ENCODE data around the gene RAB14.
"Not testable (repeated sequence)": the region's sequence is repeated elsewhere in the genome, so short reads cannot be mapped to it uniquely, and the experiment has no call there.

RAB14 gene

DNA sequence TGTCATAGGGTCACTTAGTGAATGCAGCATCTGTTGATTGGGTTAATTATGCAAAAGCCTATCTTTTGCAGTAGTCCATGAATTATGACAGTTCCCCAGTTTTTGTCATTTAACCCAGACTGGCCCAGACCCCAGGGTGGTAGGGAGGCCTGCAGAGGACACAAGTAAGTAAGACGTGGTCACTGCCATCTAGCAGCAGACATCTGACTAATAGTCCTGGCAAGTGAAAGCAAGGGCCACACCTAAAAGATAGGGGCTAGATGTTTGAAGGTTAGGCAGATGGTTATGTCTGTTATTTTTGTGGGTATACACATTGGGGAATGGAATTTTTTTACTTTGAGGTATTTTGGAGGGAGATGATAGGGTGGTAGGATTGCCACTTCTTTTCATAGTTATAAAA is 48.0 kb downstream of the RAB14 start:
- no peak for DNase-seq

DNA sequence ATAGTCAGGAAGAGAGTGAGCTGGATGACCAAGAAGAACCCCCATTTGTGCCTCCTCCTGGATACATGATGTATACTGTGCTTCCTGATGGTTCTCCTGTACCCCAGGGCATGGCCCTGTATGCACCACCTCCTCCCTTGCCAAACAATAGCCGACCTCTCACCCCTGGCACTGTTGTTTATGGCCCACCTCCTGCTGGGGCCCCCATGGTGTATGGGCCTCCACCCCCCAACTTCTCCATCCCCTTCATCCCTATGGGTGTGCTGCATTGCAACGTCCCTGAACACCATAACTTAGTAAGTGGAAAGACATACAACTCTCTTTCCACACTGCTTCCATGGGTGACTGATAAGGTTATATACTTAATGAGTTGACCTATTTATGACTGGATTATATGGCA is 51.5 kb downstream of the RAB14 start:
- no peak for DNase-seq

DNA sequence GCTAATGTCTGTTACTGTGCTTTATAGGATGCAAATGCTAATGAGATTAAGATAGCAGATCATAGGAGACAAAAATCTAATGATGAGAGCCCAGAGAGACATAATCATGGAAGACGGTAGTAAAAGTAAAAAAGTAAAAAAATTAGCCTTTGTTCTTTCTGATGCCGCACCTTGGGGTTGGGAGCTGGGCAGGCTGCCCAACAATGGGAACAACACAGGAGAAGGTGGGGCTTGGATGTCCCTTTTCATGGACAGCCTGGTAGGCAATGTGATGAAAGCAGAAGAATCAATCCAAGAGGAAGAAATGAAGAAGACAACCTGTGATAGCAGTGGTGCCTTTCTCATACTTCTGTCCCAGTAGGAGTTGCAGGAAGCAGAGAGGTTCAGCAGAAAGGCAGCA is 57.2 kb downstream of the RAB14 start:
- DNase-seq = no peak

DNA sequence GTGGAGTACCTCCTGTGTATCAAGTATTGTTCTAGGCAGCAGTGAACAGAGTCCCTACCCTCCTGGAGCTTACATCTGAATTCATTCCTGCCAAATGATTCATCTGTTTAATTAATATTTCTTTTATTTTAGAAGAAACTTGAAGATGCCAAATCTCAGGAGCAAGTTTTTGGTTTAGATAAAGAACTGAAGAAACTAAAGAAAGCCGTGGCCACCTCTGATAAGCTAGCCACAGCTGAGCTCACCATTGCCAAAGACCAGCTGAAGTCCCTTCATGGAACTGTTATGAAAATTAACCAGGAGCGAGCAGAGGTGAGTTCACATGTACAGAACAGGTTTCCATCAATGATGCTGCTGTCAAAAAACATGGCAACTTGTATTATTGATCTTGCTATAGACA is 57.9 kb downstream of the RAB14 start:
- no peak for DNase-seq

DNA sequence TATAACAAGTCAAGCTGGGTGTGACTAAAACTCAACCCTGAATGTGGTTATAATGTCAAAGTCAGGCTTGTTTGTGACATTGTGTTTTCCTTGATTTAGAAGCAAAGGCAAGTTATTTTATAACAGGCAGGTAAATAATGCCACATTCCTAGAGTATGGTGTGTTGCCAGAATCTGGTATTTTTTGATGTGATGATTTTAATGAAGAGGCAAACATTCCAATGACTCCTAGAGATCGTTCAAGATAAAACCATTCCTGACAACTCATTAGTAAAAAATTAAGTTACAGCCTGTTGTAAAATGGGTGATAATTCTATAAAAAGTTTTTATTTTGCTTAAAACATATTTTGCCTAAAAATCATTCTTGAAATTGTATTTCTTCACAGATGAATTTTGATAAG is 60.0 kb downstream of the RAB14 start:
- DNase-seq = no peak

DNA sequence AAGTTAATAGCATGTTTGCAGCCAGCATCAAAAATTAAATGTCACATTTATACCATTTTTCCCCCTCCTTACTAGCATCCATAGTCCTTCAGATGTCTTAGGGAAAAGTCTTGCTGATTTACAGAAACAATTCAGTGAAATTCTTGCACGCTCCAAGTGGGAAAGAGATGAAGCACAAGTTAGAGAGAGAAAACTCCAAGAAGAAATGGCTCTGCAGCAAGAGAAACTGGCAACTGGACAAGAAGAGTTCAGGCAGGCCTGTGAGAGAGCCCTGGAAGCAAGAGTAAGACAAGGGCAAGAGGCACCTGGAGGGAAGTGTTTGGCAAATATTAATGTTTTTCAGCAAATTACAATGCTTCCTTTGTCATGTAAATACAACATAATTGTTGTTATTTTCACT is 60.4 kb downstream of the RAB14 start:
- no peak for DNase-seq

DNA sequence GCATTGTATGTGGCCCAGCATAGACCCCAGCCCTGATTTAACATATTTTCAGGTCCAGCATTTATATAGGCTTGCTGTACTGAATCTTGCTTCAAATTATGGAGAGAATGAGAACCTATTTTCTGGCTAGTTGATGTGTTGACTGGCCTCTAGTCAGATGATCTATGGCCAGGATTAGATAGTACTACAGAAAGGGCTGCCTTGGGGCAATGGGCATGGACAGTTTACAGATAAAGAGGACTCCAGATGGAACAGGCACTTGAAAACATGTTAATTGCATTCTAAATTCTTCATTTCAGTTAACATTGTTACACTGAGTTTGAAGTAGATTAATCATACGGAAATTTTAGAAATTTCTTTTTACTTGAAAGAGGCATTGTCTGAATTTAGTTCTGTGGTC is 61.5 kb downstream of the RAB14 start:
- no peak for DNase-seq

DNA sequence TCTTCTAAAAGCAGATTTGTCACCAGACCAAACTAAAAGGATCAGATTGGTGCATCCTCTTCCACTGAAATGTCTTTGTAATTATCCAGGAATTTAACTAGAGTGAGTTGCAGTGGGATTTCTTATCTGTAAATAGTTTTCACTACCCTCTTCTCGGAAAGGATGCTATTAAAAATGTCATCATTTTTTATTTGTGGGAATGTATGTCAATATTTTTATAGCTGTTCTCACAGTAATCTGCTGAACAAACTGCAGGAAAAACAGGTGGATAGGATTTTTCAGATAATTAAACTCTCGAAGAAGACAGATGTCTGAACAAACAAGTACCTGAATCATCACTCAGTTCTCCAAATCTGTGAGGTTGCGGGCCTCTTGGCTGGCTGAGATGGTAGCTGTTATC is 62.7 kb downstream of the RAB14 start:
- DNase-seq = no peak

DNA sequence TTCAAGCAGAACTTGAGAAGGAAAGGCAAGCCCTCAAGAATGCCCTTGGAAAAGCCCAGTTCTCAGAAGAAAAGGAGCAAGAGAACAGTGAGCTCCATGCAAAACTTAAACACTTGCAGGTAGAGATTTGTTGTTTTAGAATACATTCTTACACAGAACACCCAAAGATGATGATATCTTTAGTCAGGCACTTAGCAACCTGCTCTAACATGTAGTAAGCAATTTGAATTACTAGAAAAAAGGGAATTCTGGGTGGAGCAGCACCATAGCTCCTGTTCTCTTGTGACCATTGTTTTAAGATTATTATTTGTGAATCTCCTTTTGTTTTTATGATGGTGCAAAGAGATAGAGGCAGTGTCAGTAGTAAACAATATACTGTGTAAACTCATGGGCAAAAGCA is 63.1 kb downstream of the RAB14 start:
- DNase-seq = no peak

DNA sequence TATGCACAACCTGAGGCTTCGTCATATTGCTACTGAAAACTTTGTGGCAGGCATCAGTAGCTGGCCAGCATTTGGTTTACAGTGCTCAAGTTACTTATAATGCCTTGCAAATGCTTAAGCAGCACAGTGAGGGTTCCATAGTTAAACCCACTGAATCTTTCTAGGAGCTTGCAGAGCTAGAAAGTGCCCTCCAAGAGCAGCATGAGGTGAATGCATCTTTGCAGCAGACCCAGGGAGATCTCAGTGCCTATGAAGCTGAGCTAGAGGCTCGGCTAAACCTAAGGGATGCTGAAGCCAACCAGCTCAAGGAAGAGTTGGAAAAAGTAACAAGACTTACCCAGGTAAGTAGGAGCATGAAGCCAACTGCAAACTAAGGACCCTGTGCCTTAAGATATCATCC is 66.0 kb downstream of the RAB14 start:
- no peak for DNase-seq

DNA sequence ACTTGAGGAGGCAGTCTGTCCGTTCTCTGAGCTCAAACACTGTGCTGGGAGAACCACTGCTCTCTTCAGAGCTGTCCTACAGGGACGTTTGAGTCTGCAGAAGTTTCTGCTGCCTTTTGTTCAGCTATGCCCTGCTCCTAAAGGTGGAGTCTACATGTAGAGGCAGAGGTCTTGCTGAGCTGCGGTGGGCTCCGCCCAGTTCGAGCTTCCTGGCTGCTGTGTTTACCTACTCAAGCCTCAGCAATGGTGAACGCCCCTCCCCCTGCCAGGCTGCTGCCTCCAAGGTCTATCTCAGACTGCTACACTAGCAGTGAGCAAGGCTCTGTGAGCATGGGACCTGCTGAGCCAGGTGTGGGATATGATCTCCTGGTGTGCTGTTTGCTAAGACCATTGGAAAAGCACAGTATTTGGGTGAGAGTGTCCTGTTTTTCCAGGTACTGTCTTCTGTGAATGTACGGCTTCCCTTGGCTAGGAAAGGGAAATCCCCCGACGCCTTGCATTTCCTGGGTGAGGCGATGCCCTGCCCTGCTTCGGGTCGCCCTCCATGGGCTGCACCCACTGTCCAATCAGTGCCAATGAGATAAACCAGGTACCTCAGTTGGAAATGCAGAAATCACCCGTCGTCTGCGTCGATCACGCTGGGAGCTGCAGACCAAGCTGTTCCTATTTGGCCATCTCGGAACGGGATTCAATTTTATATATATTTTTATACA is 68.4 kb downstream of the RAB14 start:
- no peak for DNase-seq

DNA sequence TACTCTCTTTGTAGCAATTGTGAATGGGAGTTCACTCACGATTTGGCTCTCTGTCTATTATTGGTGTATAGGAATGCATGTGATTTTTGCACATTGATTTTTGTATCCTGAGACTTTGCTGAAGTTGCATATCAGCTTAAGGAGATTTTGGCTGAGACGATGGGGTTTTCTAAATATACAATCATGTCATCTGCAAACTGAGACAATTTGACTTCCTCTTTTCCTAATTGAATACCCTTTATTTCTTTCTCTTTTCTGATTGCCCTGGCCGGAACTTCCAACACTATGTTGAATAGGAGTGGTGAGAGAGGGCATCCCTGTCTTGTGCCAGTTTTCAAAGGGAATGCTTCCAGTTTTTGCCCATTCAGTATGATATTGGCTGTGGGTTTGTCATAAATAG is 72.3 kb downstream of the RAB14 start:
- not testable (repeated sequence) for DNase-seq
